SIG-M5 treated with dmso at 0.1 percent for 504 hours (cell line): ENCODE measurements around the gene RAB3IL1.

Experiments
- DNase-seq: peaks from one replicate; lab custom pipeline; 2025; ENCODE audit not compliant: unreplicated experiment; lab: John Stamatoyannopoulos, UW

RAB3IL1 gene

DNA sequence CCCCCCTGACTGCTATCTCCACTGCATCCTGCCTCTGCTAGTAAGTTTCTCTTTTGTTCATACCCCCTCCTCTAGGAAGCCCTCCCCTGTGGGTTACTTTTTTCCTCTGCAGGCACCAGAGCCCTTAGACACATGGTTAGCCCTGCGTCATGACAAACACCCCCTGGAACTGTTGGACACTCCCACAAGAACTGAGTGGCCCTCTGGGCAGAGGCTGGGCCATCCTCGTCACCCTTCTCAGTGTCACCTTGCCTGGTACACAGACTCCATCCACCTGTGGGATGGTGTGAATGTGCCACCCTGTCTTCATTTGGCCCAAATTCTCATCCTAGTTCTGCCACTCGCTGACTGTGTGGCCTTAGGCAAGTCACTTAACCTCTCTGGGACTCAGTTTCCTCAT, 4.1 kb upstream of the RAB3IL1 start:
- DNase-seq, result no peak

GRCh38 chr11:61919705-61920631, 2.6 kb upstream of the RAB3IL1 start:
- no peak for DNase-seq

- DNase-seq, result no peak
Observed at GRCh38 chr11:61918938-61919704, 1.8 kb upstream of the RAB3IL1 start.

GRCh38 chr11:61918251-61918937, 1.0 kb upstream of the RAB3IL1 start:
- no peak for DNase-seq

DNA sequence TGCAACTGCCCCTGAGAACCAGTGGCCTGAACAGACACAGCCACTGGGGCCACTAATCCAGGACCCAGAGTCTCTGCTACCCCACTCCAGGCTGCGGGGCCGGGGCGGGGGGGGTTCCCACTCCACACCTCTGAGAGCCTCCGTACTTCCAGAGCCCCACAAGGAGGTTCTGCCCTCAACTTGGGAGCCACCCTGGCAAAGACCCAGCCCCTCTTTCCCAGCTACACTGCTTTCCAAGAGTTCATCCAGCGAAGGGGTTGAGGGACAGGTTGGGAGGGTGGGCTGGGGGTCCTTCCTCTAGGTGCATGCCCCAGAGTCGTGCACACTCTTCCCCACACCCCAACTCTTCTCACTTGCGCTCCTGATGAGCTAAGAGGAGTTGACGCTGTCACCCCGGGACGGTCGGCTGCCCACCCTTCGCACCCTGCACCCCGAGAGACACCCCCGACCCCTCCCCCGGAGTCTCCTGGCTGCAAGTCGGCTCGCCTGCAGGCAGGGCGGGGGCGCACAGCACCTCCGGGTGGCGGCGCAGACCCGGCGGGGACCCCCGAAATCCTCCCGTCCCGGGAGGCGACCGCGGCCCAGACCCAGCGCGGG, 531 bp downstream of the RAB3IL1 start:
- DNase-seq, result no peak

DNA sequence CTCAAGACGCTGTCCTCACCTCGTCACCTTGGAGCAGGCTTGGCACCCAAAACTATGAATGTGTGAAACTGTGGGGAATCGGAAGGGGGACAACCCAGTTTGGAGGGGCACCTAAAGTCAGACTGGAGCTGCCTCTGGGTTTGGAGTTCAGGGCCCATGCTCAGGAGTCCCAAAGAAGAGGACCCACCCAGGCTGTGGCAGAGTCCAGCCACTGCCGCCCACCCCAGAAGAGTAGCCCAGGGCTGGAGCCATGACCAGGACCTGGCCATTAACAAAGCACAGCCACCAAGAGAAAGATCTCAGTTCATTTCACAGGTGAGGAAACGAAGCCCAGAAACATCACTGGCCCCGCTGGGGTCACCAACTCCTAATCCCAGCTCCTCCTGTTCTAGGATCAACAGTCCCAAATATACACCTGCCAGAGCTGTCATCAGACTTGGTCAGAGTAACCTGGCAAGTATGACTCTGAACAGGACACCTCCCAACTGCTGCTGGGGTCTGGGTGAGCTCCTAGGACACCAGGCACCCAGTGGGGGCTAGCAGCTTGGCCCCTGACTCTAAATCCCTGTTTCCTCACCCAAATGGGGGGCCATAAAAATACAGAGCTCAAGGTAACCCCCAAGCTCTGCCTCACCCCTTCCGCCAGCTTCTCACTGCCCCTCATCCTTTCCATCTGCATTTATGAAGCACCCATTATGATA, 2.7 kb downstream of the RAB3IL1 start:
- no peak for DNase-seq

DNA sequence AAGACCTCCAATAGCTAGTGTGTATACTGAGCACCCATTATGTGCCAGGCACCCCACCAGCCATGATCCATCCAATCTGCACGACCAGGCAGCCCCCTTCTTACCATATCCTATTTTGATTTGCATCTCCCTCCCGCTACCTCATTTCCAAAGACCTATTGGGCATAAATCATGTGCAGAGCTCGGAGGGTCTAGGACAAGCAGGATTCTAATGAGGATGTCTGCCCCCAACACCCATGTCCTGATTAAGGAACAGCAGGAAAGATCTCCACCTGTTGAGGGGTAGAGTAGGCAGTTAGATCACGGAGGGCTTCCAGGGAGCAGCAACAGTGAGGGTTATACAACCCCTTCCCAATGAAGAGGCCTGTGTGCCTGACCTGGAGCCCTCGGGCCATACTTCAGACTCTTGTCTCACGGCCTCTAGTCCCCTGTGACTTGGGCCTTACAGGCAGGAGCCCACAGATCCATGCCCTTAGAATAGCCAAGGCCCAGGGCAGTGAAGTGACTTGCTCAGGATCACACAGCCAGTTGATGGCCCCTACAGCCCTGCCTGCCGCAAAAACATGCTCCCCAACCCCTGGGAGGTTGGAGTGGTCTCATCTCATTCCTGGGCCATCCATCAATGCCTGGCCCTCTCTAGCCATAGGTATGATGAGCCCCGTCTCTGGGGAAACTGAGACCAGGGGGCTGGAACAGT, 3.5 kb downstream of the RAB3IL1 start:
- no peak for DNase-seq

- no peak for DNase-seq
Observed at GRCh38 chr11:61912991-61913698, 4.2 kb downstream of the RAB3IL1 start.

DNA sequence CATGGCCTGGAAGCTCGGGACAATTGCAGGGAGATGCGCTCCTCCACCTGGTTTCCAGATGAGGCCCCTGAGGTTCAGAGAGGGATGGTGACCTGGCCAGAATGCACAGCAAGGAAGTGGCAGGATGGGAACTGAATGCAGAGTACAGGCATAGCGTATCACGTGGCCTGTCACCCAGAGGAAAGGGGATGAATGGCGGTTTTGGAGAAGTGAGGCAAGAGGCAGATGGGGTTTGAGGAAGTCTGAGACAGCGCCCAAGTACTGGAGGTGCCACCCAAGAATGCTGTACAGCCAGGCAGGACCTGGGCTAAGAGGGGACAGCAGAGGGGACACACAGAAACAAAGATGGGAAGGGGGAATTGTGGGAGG, 4.9 kb downstream of the RAB3IL1 start:
- peak; percentile 84 for DNase-seq

DNA sequence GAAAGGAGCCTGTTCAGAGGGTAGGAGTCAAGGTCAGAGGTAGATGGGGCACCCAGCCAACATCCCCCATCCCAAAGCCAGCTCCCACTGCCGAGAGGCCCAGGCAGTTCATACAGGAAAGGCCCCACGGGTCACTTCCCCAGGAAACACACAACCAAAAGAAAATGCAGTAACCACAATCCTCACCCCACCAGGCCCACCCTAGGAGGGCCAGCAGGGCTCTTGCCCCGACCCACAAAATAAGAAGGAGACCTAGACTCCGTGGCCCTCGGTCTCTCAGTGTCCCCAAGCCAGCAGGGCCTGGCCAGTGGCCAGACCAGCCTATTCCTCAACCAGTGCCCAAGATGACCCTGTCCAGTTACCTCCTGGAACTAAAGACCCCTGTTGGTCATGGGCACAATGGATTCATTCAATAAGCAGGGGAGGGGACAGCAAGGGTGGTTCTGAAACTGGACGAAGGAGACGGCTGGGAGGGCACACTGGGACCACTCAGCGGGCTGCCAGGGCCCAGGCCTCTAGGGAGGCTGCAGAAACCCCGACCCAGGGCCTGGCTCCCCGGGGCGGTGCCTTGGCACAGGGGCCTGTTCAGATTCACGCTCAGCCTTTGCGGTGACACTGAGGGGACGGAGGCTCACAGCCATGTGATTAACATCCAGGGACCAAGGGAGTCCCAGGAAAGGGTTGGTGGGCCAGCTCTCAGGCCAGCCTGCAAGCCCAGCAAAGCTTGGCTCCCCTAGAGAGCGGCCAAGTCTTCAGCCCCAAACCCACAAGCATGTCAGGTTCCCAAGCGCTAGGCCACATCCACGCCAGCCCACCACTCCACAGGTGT, 5.5 kb downstream of the RAB3IL1 start:
- no peak for DNase-seq

DNA sequence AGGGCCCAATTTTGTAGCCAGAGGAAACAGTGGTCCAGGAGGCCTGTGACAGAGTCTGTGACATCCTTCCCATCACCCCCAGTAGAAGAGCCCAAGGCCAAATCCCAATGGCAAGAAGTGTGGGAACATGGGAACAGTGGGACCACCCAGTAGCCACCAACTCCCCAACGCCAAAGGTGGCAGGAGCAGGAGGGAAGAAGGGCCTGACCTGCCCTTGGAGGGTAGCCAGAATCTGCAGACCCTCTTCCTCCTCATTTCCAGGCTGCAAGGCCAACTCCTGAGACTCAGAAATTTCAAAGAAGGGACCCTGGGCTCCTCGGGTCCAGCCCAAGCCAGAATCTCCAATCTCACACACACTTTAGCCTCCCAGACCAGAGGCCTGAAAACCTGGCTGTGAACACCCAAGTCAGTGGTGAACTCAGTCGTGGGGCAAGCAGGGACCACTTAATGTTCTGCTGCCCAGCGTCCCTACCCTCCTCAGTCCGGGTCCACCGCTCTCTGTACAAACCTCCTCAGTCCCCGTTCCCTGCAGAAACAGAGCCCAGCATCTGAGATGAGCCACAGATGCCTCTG, 6.2 kb downstream of the RAB3IL1 start:
- DNase-seq, result no peak

DNA sequence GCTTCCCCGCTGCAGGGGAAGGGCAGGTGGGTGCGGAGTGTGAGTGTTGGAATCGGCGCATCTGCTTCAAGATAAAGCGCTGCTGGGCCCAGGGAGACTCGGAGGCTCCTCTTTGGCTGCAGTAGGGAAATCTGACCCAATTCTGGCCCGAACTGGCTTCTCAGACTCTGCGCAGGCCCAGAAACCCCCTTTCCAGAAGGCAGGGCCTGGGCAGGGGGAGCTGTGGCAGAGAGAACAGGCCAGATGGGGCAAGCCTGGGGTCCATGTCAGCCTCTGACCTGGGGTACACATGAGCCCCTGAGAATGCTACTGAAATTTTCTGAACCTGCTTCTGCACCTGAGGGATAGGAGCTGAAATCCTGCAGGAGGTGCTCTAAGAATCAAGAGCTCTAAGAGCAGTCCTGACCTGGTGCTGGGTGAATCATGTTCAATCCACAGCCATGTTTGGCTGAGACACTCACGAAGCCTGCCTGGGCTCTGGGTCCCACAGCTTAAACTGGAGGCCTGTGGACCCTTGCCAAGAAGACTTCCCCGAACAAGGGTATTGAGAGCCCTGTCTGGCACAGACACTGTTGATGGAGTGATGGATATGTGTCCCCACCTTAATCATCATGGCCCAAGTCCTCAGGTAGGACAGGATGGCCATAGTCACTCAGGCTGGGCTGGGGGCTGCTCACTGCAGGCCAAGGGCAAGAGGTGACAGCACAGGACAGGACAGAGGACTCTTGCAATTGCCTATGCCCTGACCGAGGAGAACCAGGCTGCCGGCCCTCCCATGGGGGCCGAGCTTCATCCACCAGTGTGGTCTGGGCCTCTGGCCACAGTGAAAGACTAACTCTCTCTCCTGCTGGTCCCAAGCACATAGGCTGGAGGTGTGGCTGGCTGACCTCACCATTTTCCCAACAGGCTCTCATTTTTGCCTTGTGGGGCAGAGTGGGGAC, 6.9 kb downstream of the RAB3IL1 start:
- DNase-seq, result no peak

DNA sequence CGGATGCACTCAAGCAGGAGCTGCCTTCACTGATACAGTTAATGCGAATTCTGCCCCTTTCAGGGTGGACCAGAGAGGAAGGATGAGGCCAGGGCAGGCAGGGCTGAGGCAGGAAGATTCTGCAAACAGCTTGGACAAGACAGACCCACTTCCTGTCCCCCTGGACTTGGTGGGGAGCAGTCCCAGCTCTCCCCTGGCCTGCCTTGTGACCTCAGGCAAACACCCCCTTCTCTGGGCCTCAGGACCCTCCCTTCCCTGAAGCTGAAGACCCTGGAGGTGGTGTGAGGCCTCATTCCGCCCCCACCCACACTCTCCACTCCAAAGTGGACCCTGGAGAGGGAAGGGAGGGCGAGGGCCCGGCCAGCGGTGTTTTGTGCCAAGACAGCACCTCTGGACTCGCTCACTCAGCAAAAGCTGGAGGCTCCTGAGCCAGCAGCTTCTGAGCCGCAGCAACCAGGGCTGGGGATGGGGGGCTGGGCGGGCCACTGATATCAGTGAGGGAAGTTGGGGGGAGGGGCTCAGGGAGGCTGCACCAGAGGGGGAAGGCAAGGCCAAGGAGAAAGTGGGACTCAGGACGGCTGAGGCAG, 8.5 kb downstream of the RAB3IL1 start:
- DNase-seq, result no peak

DNA sequence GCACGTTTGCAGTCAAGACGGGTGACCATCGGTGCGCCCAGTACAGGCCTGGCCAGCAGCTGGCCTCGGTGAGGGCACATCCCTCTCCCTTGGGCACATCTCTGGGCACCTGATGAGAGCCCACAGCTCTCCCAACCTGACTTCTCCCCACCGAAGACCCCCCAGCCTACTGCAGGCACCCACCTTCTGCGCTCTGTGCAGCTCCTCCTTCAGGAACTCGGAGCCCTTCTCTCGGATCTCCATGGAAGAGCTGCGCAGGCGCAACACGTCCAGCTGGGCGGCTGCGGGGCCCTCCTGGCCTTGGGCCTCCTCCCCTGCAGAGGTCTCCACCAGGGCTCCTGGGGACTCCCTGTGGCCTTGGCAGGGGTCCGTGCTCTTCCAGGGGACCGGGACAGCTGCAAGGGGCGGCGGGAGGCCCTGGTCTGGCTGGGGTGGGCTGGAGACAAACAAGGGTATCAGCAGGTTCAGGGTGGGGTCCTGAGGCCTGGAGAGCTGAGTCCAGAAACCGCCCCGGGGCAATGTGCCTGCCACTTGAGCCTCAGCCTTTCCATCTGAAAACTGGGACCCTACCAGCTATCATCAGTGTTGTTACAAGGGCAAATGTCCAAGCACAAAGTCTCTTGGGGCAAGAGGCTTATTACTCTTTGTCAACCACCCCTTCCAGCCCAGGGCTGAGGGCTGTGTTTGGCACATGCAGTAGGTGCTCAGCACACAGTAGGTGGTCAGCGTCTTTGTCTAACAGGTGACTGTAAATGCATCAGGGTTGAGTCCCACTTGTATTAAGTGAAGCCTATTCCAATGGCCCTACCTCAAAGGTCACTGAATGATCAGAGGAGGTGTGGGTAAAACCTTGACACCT, 9.3 kb downstream of the RAB3IL1 start:
- DNase-seq, result no peak

DNA sequence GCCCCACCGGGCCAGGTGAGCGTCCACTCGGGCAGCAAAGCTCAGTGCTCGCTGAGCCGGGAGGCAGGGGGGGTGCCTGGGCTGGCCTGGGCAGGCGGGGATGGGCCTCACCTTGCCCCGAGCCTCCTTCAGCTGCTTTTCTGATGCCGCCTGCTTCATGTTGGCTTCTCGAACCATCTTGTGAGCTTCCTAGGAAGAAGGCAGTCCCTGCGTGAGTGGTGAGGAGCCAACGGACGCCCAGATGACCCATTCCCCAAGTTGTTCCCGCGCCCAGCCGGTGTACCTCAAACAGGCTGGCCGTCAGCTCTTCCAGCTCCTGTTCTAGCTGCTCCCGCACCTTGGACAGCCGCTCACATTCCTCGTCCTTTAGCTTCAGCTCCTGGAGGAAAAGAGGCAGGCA, 10.1 kb downstream of the RAB3IL1 start:
- DNase-seq, result no peak

GRCh38 chr11:61906522-61906909, 10.8 kb downstream of the RAB3IL1 start:
- DNase-seq, result no peak
